Measurements from ENCODE around the gene GPR18. TPM values are rescaled to one million over a fixed set of nuclear protein-coding genes. Genes with fewer than 3 reads are reported as not detected.
A peak's percentile ranks its signal among the peaks of the same experiment; 100 is the strongest.
"Not testable (repeated sequence)": the region's sequence is repeated elsewhere in the genome, so short reads cannot be mapped to it uniquely, and the experiment has no call there.

GPR18 gene
- total RNA-seq, 8 experiments from 2014 or later = 0.63 to 9.4 (median 1.1) TPM

GRCh38 chr13:99218126-99218525, 40.1 kb downstream of the GPR18 start:
- no peak overlapping the region for H3K4me3 ChIP-seq
- peaks cover 11 to 18% of the 10 kb centered on the region in 2 donors for H3K4me1 ChIP-seq (replicated peaks in 1 of 2)
- H3K27ac ChIP-seq = no peak overlapping the region
- ATAC-seq (replicated peaks in 6 of 8) = peak in 1 of 8 experiments; percentile 12
- in situ Hi-C loops (cut with MboI; ENCODE audit: low pct_unique_long_range_greater_than_20kb in 2 of 9, low sequenced_read_pairs in 9 of 9, unreplicated experiment in 9 of 9) = no loop called here

GRCh38 chr13:99217461-99218110, 40.6 kb downstream of the GPR18 start:
- ATAC-seq (replicated peaks in 6 of 8) = no peak
- Histone ChIP-seq H3K4me1 (replicated peaks in 1 of 2) (peaks cover 11 to 18% of the 10 kb centered on the region in 2 donors), H3K4me3 (no peak overlapping the region), H3K27ac (no peak overlapping the region)
- in situ Hi-C loops (cut with MboI; ENCODE audit: low pct_unique_long_range_greater_than_20kb in 2 of 9, low sequenced_read_pairs in 9 of 9, unreplicated experiment in 9 of 9) = no loop called here
- 0 to 92% (median 70%) methylated on average over 1 to 8 of the region's 20 CpGs; no CpG with 5 or more reads in 1 of the 10 experiments for WGBS, 10 experiments

GRCh38 chr13:99215184-99215830, 42.9 kb downstream of the GPR18 start:
- H3K4me3 ChIP-seq = peak overlapping the region in 2 of 5 donors; percentile 3 to 6
- WGBS, 10 experiments = 0 to 100% (median 58%) methylated on average over 2 to 13 of the region's 15 CpGs; no CpG with 5 or more reads in 1 of the 10 experiments
- H3K27ac ChIP-seq = peak overlapping the region; percentile 39 to 79
- H3K4me1 ChIP-seq (replicated peaks in 1 of 2) = peaks cover 11 to 18% of the 10 kb centered on the region in 2 donors
- peak in 5 of 8 experiments; percentile 47 to 92 (median 90) for ATAC-seq (replicated peaks in 6 of 8)
- in situ Hi-C loops (cut with MboI; ENCODE audit: low pct_unique_long_range_greater_than_20kb in 2 of 9, low sequenced_read_pairs in 9 of 9, unreplicated experiment in 9 of 9) = no loop called here

DNA sequence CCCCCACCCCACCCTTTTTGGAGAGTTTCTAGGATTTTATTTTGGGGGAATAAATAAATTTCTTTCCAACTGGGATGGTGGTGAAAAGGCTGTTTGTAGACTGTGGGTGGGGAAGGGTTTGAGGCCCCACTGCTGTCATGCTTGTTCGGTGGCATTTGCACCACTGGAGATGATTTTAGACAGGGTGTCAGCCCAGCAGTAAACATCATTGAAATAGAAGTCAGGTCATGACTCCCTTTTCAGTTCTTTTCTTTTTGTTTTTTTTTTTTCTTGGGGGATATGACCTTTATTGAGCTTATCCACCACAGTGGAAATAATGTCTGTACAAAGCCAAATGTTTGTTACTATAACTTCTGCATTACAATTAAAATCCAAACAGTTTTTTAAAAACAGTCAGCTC, 43.4 kb downstream of the GPR18 start:
- 0 to 60% (median 0%) methylated on average over 1 of the region's 1 CpG; no CpG with 5 or more reads in 5 of the 10 experiments for WGBS, 10 experiments
- Histone ChIP-seq H3K4me1 (replicated peaks in 1 of 2) (peaks cover 11 to 18% of the 10 kb centered on the region in 2 donors), H3K4me3 (no peak overlapping the region), H3K27ac (peak overlapping the region in 1 of 2 donors; percentile 18)
- in situ Hi-C loops (cut with MboI; ENCODE audit: low pct_unique_long_range_greater_than_20kb in 2 of 9, low sequenced_read_pairs in 9 of 9, unreplicated experiment in 9 of 9) = no loop called here
- ATAC-seq (replicated peaks in 6 of 8) = peak in 4 of 8 experiments; percentile 34 to 66 (median 60)

DNA sequence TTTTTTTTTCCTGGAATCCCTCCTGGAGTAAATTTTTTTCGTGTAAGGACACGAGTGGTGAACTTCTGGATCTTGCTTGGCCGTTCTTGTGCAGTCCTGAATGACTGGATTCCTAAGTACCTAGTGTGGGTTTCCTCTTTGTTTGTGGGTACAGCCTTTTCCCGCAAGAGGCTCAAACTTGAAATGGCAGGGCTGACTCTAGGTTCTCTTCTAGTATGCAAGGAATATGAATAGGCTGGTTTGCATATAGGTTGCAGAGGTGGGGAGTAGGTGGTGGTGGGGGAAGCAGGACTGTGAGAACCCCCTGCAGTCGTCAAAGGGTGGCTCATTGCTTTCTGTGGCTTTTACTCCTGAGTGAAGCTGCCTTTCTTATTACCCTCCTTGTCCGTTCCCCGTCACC, 43.9 kb downstream of the GPR18 start:
- in situ Hi-C loops (cut with MboI; ENCODE audit: low pct_unique_long_range_greater_than_20kb in 2 of 9, low sequenced_read_pairs in 9 of 9, unreplicated experiment in 9 of 9) = no loop called here
- 29 to 100% (median 72%) methylated on average over 1 to 5 of the region's 7 CpGs; no CpG with 5 or more reads in 1 of the 10 experiments for WGBS, 10 experiments

DNA sequence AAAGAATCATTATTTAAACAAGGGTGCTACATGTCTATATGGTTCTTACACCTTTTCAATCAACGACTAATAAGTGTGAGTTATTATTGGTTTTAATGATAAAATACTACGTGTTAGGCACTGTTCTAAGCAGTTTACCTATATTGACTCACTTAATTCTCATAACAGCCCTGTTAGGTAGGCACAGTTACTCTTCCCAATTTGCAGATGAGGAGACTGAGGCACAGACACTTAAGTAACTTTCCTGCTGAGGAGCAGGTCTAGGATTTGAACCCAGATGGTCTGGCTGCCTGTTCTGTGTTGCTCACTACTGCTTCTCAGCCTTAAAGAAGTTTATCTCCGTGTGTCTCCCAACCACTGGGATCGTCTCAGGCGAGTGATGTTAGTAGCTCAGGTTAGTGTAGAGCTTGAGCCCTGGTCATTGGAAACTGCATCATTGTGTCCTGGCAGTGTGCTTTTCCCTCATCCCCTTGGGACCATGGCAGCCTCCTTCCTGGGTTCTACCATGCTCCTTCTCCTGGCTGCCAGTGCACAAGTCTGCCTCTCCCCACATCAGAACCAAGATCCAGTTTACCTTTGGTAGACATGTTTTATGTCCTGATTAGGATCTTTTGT, 46.7 kb downstream of the GPR18 start:
- peaks cover 11 to 18% of the 10 kb centered on the region in 2 donors for H3K4me1 ChIP-seq (replicated peaks in 1 of 2)
- no peak overlapping the region for H3K4me3 ChIP-seq
- 80 to 100% (median 95%) methylated on average over 1 to 5 of the region's 5 CpGs; no CpG with 5 or more reads in 2 of the 10 experiments for WGBS, 10 experiments
- no peak overlapping the region for H3K27ac ChIP-seq
- no peak for ATAC-seq (replicated peaks in 6 of 8)
- in situ Hi-C loops (cut with MboI; ENCODE audit: low pct_unique_long_range_greater_than_20kb in 2 of 9, low sequenced_read_pairs in 9 of 9, unreplicated experiment in 9 of 9) = no loop called here

More for the DNA sequence above, 43.9 kb downstream of the GPR18 start:
- peaks cover 11 to 18% of the 10 kb centered on the region in 2 donors for H3K4me1 ChIP-seq (replicated peaks in 1 of 2)
- H3K4me3 ChIP-seq = no peak overlapping the region
- ATAC-seq (replicated peaks in 6 of 8) = peak in 2 of 8 experiments; percentile 7 to 13
- peak overlapping the region in 1 of 2 donors; percentile 18 for H3K27ac ChIP-seq

DNA sequence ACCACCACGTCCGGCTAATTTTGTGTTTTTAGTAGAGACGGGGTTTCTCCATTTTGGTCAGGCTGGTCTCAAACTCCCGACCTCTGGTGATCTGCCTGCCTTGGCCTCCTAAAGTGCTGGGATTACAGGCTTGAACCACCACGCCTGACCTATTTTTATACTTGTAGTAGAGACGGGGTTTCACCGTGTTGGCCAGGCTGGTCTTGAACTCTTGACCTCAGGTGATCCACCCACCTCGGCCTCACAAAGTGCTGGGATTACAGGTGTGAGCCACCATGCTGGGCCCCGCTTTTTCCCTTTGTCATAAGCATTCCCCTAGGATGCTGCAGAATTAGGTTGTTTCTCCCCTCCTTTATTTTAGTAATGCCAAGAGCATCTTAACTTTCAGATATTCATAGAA, 47.6 kb downstream of the GPR18 start:
- in situ Hi-C loops (cut with MboI; ENCODE audit: low pct_unique_long_range_greater_than_20kb in 2 of 9, low sequenced_read_pairs in 9 of 9, unreplicated experiment in 9 of 9); H3K4me3 ChIP-seq; H3K27ac ChIP-seq; ATAC-seq (replicated peaks in 6 of 8): not testable (repeated sequence)
- H3K4me1 ChIP-seq (replicated peaks in 1 of 2) = peaks cover 8 to 17% of the 10 kb centered on the region in 2 donors
- 80 to 100% (median 100%) methylated on average over 1 to 8 of the region's 9 CpGs; no CpG with 5 or more reads in 3 of the 10 experiments for WGBS, 10 experiments

DNA sequence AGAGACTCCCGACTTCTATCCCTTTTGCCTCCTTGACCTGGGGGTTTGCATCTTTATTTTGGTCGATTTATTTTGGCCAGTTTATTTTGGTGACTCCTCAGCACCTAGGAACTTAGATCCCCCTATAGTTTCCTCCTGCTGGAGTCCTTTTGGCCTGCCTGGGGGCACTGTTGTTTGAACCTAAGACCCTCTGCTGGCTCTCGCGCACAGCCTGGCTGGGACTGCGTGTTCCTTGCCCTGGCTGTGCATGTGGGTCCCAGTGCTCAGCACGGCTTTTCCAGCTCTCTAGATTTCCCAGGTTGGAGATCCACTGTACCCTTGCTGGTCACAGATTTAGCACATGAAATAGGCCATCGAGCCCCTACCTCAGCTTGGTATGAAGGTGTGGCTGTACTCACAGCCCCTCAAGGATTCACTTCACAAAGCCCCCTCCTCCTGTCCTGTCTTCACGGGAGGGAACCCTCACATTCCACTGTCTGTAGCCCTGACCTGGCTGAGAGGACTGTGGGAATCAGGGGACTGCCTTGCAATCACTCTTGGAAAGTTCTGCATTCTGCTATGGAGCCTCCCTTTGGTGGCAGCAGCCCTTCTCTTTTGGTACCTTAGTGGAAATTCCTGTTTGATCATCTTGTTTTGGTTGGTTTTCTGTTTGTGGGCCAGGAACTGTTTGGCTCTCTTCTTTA, 49.2 kb downstream of the GPR18 start:
- Histone ChIP-seq H3K4me3 (no peak overlapping the region), H3K27ac (no peak overlapping the region), H3K4me1 (replicated peaks in 1 of 2) (peaks cover 0 to 1% of the 10 kb centered on the region in 2 donors)
- in situ Hi-C loops (cut with MboI; ENCODE audit: low pct_unique_long_range_greater_than_20kb in 2 of 9, low sequenced_read_pairs in 9 of 9, unreplicated experiment in 9 of 9) = no loop called here
- ATAC-seq (replicated peaks in 6 of 8) = no peak
- WGBS, 10 experiments = 50 to 100% (median 82%) methylated on average over 1 to 4 of the region's 8 CpGs; no CpG with 5 or more reads in 2 of the 10 experiments

GRCh38 chr13:99208185-99208584, 50.0 kb downstream of the GPR18 start:
- WGBS, 10 experiments = 71 to 80% (median 80%) methylated on average over 1 of the region's 3 CpGs; no CpG with 5 or more reads in 7 of the 10 experiments
- in situ Hi-C loops (cut with MboI; ENCODE audit: low pct_unique_long_range_greater_than_20kb in 2 of 9, low sequenced_read_pairs in 9 of 9, unreplicated experiment in 9 of 9) = no loop called here
- H3K4me1 ChIP-seq (replicated peaks in 1 of 2) = no peaks in the 10 kb centered on the region
- no peak for ATAC-seq (replicated peaks in 6 of 8)
- no peak overlapping the region for H3K4me3 ChIP-seq
- no peak overlapping the region for H3K27ac ChIP-seq

GRCh38 chr13:99207511-99207910, 50.7 kb downstream of the GPR18 start:
- no peak overlapping the region for H3K27ac ChIP-seq
- peaks cover 0 to 1% of the 10 kb centered on the region in 2 donors for H3K4me1 ChIP-seq (replicated peaks in 1 of 2)
- no peak for ATAC-seq (replicated peaks in 6 of 8)
- no peak overlapping the region for H3K4me3 ChIP-seq
- in situ Hi-C loops (cut with MboI; ENCODE audit: low pct_unique_long_range_greater_than_20kb in 2 of 9, low sequenced_read_pairs in 9 of 9, unreplicated experiment in 9 of 9) = no loop called here
- WGBS, 10 experiments = 71 to 100% (median 98%) methylated on average over 1 to 7 of the region's 7 CpGs; no CpG with 5 or more reads in 1 of the 10 experiments

DNA sequence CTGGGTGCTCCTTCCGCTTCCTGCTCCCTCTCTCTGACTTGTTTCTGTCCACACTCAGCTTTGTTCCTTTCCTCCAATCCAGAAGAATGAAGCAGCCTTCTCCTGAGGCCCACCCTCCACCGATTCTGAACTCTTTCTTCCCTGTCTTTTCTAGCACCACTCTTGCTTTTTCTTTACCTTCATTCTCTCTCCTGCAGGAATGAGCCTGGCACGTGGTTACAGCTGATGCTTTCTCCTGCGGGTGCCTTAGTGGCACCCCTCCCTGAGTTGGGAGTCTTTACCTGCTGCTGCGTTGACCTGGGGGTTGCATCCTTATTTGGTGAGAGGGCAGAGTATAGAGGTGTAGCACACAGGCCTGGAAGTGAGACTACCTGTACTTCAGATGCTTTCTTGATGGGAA, 51.3 kb downstream of the GPR18 start:
- in situ Hi-C loops (cut with MboI; ENCODE audit: low pct_unique_long_range_greater_than_20kb in 2 of 9, low sequenced_read_pairs in 9 of 9, unreplicated experiment in 9 of 9) = no loop called here
- Histone ChIP-seq H3K27ac (no peak overlapping the region), H3K4me3 (no peak overlapping the region), H3K4me1 (replicated peaks in 1 of 2) (peaks cover 2 to 4% of the 10 kb centered on the region in 2 donors)
- 79 to 100% (median 97%) methylated on average over 1 to 4 of the region's 5 CpGs; no CpG with 5 or more reads in 2 of the 10 experiments for WGBS, 10 experiments
- ATAC-seq (replicated peaks in 6 of 8) = no peak

GRCh38 chr13:99206226-99206625, 52.0 kb downstream of the GPR18 start:
- H3K4me1 ChIP-seq (replicated peaks in 1 of 2) = peaks cover 2 to 4% of the 10 kb centered on the region in 2 donors
- no peak overlapping the region for H3K4me3 ChIP-seq
- no peak for ATAC-seq (replicated peaks in 6 of 8)
- whole genome bisulfite sequencing, 10 experiments = 80 to 100% (median 96%) methylated on average over 1 to 5 of the region's 8 CpGs; no CpG with 5 or more reads in 4 of the 10 experiments
- no peak overlapping the region for H3K27ac ChIP-seq
- in situ Hi-C loops (cut with MboI; ENCODE audit: low pct_unique_long_range_greater_than_20kb in 2 of 9, low sequenced_read_pairs in 9 of 9, unreplicated experiment in 9 of 9) = no loop called here
